Left lobe of liver (tissue), 2 donors: Measurements from ENCODE around the gene S100A10. TPM values are rescaled to one million over a fixed set of nuclear protein-coding genes. Genes with fewer than 3 reads are reported as not detected.

ENCODE experiments used
- ATAC-seq: fragments of 200-7000 bp; cut with Tn5 transposase; one replicate; pipeline ENCODE4 v1.9.1; 2020; ENCODE audit warnings: mild to moderate bottlenecking, moderate library complexity
- DNase-seq: peaks from one replicate; pipeline ENCODE4 v3.0.0-alpha.2; 2020; ENCODE audit warnings: low spot score
- total RNA-seq: library from RNA; stranded (reverse); gene quantifications from one replicate; pipeline ENCODE4 v1.2.1, GENCODE V29; 2021
- donor health status: DM: no; HTN: no; CAD: no; lungs with moderate emphysema.
- donor health status: DM: no; HTN: yes; CAD: no.

S100A10 gene
- total RNA-seq, 1 donor from 2014 or later: 45.0 TPM

DNA sequence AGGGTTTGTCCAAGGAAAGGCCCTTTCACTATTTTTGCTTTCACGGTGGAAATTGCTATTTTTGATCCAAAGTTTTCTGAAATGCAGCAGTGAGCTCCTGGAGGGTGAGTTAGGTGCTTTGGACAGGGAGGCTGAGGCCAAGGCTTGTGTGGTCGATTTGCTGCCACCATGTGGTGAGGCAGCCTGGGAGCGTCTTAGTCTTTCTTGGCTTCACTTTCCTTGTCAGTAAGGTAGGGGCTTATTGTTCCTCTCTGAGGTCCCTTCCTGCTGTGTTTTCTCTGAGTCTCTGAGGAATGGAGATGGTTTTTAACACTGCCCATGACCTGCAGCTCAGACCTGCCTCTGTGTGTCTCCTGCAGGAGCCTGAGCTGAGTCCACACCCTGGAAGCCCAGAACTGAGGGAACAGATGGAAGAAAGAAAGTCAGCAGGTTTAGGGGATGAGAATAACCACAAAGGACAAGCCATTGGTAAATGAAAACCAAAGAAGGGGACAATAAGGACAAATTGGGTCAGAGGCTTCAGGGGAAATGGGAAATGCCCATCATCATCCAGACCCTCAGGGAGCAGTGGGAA, 20.1 kb upstream of the S100A10 start:
- peak; percentile 59 for ATAC-seq
- no peak for DNase-seq

DNA sequence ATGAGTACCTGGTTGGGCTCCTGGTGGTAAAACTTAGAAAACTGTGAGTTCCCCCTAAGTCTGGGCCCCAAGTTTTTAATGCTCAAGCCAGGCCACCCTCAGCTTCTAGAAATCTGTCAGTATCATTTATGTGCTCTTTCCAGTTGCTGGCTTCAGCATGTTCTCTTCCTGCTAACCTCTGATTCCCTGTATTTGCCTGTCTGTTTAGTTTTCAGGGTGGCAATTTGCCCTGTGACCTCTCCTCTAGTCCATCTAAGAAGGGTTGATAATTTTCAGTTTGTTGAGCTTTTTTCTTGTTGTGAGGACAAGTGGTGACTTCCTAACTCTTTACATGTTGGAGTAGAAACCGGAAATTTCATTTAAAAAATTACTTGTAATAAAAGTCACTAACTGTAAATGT, 16.0 kb upstream of the S100A10 start:
- ATAC-seq (peak; percentile 92), DNase-seq (no peak)

DNA sequence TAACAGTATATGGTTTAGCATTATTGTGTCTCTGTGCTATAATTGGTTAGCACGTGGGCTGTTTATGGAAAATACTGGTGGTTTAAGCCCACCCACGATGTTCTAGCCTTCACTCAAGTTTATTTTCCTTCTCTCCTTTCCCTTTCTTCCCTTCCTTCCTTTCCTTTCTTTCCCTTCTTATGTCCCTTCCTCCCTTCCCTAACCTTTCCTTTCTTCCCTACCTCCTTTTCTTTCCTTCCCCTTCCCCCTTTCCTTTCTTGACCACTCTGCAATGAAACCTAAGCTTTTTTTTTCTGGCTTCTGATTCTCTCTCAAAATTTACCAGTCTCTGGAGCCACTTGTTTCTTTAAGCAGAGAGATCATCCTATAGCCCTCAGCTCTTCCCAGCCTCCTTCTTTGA, 13.4 kb upstream of the S100A10 start:
- ATAC-seq (no peak), DNase-seq (no peak)

DNA sequence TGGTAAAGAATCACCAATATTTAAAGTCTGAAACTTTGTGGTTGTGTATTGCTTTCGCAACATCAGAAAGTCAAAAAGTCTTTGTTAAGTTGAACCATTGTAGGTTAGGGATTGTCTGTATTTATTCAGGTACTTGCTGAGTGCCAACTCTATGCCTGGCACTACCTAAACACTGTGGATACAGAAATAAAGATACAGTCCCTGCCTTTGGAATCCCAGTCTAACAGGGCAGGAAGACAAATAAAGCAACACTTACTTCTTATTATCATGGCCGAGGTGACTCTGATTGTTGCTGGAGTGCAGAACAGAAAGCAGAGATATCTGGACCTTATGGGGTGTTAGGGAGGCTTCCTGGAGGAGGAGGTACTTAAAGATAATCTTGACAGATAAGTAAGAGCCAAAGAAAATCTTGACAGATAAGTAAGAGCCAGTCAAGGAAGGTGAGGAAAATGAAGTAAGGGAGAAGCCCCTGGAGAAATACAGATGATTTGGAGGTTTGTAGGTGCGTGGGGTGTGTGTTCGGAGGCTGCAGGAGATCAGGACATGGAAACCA, 11.8 kb upstream of the S100A10 start:
- ATAC-seq (peak; percentile 50), DNase-seq (no peak)

GRCh38 chr1:152003846-152004442, 10.3 kb upstream of the S100A10 start:
- peak; percentile 45 for ATAC-seq
- no peak for DNase-seq

GRCh38 chr1:152002960-152003359, 9.3 kb upstream of the S100A10 start:
- ATAC-seq: no peak
- no peak for DNase-seq

DNA sequence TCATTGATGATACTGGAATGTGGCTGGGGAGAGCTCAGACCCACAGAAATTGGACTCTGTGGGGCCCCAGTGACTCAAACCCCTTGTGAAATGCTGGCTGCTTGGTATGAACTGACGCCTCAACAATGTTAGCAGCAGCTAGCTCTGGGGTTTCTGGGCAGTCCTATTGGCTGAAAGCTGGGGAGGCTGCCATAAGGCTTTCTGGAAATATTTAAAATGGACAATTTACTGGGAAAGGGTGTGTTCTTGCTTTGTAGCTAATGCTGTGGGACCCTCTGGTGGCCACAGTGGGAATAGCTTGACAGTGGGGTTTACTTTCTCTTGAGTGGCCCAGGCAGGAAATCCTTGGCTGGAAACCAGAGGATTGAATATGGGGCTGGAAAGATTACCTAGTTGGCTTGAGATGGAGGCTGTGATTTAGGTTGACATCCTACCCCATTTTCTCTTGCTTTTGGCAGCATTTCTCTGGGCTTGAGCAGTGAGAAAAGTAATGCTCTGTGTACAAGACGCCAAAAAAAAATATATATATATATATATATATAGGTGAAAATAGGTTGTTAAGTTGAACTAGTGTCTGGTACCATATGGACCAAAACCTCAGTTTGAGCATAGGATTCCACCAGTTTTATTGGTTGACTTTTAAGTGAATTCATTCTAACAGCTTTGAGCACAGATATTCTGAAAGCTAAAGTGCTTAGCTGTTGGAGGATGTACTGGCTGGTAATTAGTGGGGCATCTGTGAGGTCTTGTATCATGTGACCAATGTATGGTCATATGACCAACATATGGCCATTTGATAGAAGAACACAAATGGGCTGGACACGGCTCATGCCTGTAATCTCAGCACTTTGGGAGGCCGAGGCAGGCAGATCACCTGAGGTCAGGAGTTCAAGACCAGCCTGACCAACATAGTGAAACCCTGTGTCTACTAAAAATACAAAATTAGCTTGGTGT, 8.2 kb upstream of the S100A10 start:
- ATAC-seq: peak; percentile 94
- peak; percentile 84 for DNase-seq

DNA sequence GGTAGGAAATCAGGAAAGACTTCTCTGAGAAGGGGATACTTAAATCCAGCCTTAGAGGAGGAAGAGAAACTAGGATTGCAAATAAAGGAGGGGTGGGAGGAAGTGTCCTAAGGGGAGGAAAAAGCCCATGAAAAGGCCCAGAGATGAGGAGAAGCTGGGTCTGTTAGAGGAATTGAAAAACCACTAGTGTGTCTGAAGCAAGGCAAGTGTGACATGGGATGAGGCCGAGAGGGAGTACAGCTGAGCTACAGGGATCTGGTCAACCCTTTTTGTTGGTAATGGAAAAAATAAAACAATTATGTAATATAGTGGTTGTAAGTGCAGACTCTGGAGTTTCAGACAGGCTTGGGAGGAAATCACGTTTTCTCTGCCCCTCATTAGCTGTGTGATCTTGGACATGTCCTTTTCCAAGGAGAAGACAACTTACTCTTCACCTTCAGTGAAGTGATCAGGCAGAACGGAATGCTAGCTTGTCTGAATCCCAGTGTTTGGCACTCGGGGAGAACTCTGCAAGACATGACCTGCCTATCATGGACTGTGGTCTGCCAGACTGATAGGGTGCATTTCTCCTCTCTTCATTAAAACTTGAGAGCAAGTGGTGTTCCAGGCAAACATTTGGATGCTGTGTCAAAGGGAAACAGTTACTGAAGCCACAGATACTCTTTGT, 7.4 kb upstream of the S100A10 start:
- ATAC-seq: no peak
- no peak for DNase-seq

DNA sequence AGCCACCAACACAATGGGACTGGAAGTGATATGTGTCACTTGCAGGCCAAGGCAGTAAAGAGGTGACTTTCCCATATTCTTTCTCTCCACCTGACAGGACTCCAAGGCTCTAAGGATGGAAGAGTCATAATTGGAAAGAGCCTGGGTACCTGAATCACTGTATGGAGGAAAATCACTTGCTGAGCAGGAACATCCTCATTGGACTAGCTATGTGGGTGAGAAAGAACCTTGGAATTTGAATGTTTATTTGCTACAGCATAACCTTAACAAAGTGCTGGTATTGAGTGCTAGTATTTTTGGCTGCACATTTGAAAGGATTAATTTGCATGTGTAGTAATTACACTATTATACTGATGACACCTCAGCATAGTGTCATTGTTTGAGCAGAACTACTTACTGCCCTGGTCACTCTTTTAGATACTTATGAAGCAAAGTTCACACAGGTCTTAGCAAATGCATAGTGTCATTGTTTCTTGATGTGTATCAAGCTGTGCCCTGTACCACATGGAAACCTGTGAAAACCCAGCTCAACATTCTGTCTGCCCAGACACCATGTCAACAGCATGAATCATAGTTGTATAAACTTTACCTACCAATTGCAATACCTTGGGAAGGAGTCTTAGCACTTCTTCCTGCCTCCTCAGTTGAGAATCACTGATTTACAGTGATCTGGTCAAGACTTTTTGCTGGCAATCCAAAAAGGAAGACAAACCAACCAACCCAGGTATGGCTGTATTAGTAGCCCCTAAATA, 5.1 kb upstream of the S100A10 start:
- no peak for DNase-seq
- no peak for ATAC-seq

- ATAC-seq (no peak), DNase-seq (no peak)
These were observed 3.6 kb upstream of the S100A10 start for GRCh38 chr1:151997284-151997570.

- no peak for DNase-seq
These were observed 2.1 kb upstream of the S100A10 start for GRCh38 chr1:151995774-151996173.

GRCh38 chr1:151994956-151995355, 1.3 kb upstream of the S100A10 start:
- ATAC-seq (no peak), DNase-seq (no peak)

More at GRCh38 chr1:151995774-151996173, 2.1 kb upstream of the S100A10 start:
- ATAC-seq: no peak

- no peak for DNase-seq
- ATAC-seq: peak; percentile 38
These were observed 450 bp downstream of the S100A10 start for GRCh38 chr1:151993084-151993733.

GRCh38 chr1:151992303-151993083, 1.2 kb downstream of the S100A10 start:
- DNase-seq: peak; percentile 64

DNA sequence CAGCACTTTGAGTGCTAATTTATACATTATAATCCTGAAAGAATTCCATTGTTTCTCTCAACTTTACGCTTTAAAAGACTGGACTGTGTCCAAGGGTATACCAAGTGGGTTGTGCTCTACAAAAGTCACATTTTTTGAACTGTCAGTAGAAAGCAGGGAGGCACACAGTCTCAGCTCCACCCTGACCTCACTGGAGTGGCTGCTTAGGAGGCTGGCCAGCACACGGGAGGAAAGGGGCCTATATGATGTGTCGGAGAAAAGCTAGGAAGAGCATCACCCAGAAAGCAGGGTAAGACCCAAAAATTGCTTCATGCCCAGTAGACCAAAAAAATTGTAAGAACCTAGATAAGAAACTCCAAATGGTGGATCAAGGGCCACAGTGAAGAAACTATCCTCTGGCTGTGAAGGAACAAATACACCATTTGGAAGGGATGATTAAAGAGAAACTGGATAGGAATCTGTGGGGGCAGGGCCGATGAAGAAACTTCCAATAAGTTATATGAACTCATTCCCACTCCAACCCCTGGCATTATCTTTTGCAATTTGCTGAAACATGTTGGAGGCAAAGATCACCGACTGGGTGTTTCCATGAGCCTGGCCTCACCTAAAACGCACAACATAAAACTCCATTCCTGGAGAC, 1.9 kb downstream of the S100A10 start:
- DNase-seq (no peak), ATAC-seq (peak; percentile 21)

More at GRCh38 chr1:151992303-151993083, 1.2 kb downstream of the S100A10 start:
- ATAC-seq: peak; percentile 62

DNA sequence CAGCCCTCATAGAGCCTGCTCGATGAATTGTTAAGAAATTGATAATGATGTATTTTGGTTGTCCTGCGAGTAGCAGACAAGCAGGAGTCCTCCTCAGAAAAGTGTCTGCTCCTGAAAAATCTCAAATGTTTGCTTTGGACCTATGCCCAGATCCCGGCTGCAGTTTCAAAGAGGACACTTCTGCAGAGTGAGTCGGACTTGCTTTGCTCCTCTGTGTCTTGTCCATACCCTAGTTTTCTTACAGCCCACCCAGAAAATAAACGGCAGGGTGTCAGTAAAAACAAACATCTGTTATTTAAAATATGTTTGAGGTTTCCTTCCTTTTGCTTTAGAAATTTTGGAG, 2.8 kb downstream of the S100A10 start:
- ATAC-seq: peak; percentile 26
- peak; percentile 72 for DNase-seq

DNA sequence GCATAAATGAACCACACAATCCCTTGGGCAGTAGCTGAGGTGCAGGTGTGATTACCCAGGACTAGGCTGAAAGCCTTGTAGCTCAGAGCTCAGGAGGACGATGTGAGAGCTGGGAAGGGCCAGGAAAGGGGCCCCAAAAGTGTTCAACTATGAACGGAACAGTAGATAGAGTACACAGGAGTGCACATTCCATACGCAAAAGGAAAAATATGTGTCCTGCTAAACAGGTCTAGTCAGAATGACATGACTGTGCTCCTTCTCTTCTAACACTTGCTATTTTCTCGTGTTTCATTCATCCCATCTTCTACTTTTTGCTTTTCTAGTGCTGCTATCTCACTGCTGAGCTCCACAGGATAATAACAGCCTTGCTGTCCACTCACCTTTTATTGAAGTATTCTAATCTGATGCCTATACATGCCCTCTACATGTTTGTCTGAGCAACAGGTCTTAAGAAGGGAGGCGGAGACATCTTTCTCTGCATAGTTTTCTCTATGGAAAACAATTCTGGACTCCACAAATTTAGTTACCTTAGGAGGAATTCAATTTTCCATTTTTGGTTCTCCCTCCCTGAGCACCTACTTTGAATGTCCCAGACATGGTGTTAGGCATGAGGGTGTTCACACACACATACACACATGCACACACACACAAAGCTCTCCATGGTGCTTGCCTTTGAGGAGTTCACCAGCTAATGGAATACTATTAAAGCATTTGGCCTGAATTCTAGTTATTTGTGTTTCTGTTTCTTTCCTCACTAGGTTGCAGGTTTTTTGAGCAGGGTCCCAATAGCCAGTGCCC, 3.4 kb downstream of the S100A10 start:
- no peak for ATAC-seq
- DNase-seq: no peak
